GM12878 (cell line): ENCODE measurements around the gene PPP1R7. TPM values are rescaled to one million over a fixed set of nuclear protein-coding genes. Genes with fewer than 3 reads are reported as not detected.
A peak's percentile ranks its signal among the peaks of the same experiment; 100 is the strongest.

Experiments used
- ASH2L ChIP-seq: fragments of 300-600, 200-600 bp; sonication (generic); IDR thresholded peaks from 2 replicates; pipeline ENCODE4 v1.6.1; 2017; ENCODE audit warnings: low read depth, mild to moderate bottlenecking, borderline replicate concordance
- BHLHE40 ChIP-seq, 2 experiments: fragments of 450-650 bp in 1 of 2; IDR thresholded peaks; 2 replicates each; pipeline ENCODE4 v1.6.1; 2011 to 2017; ENCODE audit warnings: low read depth in 2 of 2, borderline replicate concordance in 1 of 2, improper control_type of control experiment in 1 of 2, low read length in 1 of 2, mild to moderate bottlenecking in 1 of 2
- CHD2 ChIP-seq: IDR thresholded peaks from 2 replicates; pipeline ENCODE4 v1.6.1; 2011; ENCODE audit warnings: low read depth, low read length, improper control_type of control experiment, borderline replicate concordance
- CHD4 ChIP-seq: fragments of 200-600 bp; sonication (generic); IDR thresholded peaks from 2 replicates; pipeline ENCODE4 v1.6.1; 2016; ENCODE audit warnings: mild to moderate bottlenecking
- ETV6 ChIP-seq, 2 experiments: fragments of 450-650 bp in 1 of 2; IDR thresholded peaks in 1 of 2; conservative IDR thresholded peaks in 1 of 2; 2 replicates each; pipeline ENCODE4 v1.6.1; 2014; ENCODE audit warnings: antibody characterized with exemption in 1 of 2, borderline replicate concordance in 1 of 2, low read depth in 1 of 2, mild to moderate bottlenecking in 1 of 2, moderate library complexity in 1 of 2
- FOXK2 ChIP-seq: fragments of 450-650 bp; IDR thresholded peaks from 2 replicates; pipeline ENCODE4 v1.6.1; 2017; ENCODE audit warnings: mild to moderate bottlenecking, moderate library complexity
- HDAC6 ChIP-seq: fragments of 200-600 bp; sonication (generic); IDR thresholded peaks from one replicate; pipeline ENCODE4 v1.8.0; 2017; ENCODE audit warnings: antibody characterized with exemption; ENCODE audit not compliant: unreplicated experiment
- HDGF ChIP-seq: fragments of 450-650 bp; IDR thresholded peaks from 2 replicates; pipeline ENCODE4 v1.6.1; 2016; ENCODE audit warnings: antibody characterized with exemption
- IRF5 ChIP-seq: fragments of 450-650 bp; IDR thresholded peaks from 2 replicates; pipeline ENCODE4 v1.6.1; 2017; ENCODE audit warnings: borderline replicate concordance
- JUNB ChIP-seq: IDR thresholded peaks from 2 replicates; pipeline ENCODE4 v1.6.1; 2016; ENCODE audit warnings: antibody characterized with exemption, mild to moderate bottlenecking
- KAT2A ChIP-seq: conservative IDR thresholded peaks from 2 replicates; pipeline ENCODE4 v1.6.1; 2011; ENCODE audit warnings: low read depth, low read length; ENCODE audit not compliant: control insufficient read depth
- NFXL1 ChIP-seq: fragments of 450-650 bp; IDR thresholded peaks from 2 replicates; pipeline ENCODE4 v1.6.1; 2017; ENCODE audit warnings: antibody characterized with exemption, mild to moderate bottlenecking, borderline replicate concordance
- NFYA ChIP-seq: IDR thresholded peaks from 2 replicates; pipeline ENCODE4 v1.6.1; 2011; ENCODE audit warnings: low read depth, mild to moderate bottlenecking, low read length, improper control_type of control experiment, borderline replicate concordance
- NKRF ChIP-seq: fragments of 450-650 bp; conservative IDR thresholded peaks from 2 replicates; pipeline ENCODE4 v1.6.1; 2017; ENCODE audit warnings: mild to moderate bottlenecking, moderate library complexity
- POLR2A ChIP-seq: IDR thresholded peaks from 2 replicates; pipeline ENCODE4 v1.6.1; 2011; ENCODE audit warnings: low read depth, mild to moderate bottlenecking, low read length
- POLR2AphosphoS2 ChIP-seq: IDR thresholded peaks from 2 replicates; pipeline ENCODE4 v1.6.1; 2011; ENCODE audit warnings: low read depth, mild to moderate bottlenecking, low read length, improper control_type of control experiment, moderate library complexity
- RAD21 ChIP-seq: IDR thresholded peaks from 2 replicates; pipeline ENCODE4 v1.6.1; 2011; ENCODE audit warnings: mild to moderate bottlenecking, low read depth, low read length, moderate library complexity; ENCODE audit not compliant: insufficient read depth
- RB1 ChIP-seq: fragments of 450-650 bp; formaldehyde crosslinking; IDR thresholded peaks from 2 replicates; pipeline ENCODE4 v1.6.1; 2017; ENCODE audit warnings: mild to moderate bottlenecking, borderline replicate concordance
- SMAD5 ChIP-seq: IDR thresholded peaks from 2 replicates; pipeline ENCODE4 v1.6.1; 2016; ENCODE audit warnings: antibody characterized with exemption, low read depth
- SMARCA5 ChIP-seq: fragments of 450-650 bp; IDR thresholded peaks from 2 replicates; pipeline ENCODE4 v1.6.1; 2017; ENCODE audit warnings: mild to moderate bottlenecking
- STAT3 ChIP-seq: IDR thresholded peaks from 2 replicates; pipeline ENCODE4 v1.6.1; 2011; ENCODE audit warnings: low read depth, low read length, improper control_type of control experiment
- SUZ12 ChIP-seq: fragments of 200-600 bp; sonication (generic); IDR thresholded peaks from one replicate; pipeline ENCODE4 v1.6.1; 2018; ENCODE audit warnings: antibody characterized with exemption, mild to moderate bottlenecking; ENCODE audit not compliant: unreplicated experiment
- ZNF274 ChIP-seq: IDR thresholded peaks from one replicate; pipeline ENCODE4 v1.8.0; 2011; ENCODE audit not compliant: insufficient read length, insufficient read depth
- ZNF384 ChIP-seq: IDR thresholded peaks from 2 replicates; pipeline ENCODE4 v1.6.1; 2012; ENCODE audit warnings: low read depth, mild to moderate bottlenecking, low read length, improper control_type of control experiment, borderline replicate concordance
- polyA plus RNA-seq, 11 experiments: library from polyadenylated mRNA; depleted of rRNA in 4 of 11; unstranded in 6 of 11; stranded (reverse) in 5 of 11; fragments of >200 nt; fragmentation: Nextera tagmentation in 4 of 11; fragmentation: Illumina TruSeq in 1 of 11; extraction: Ambion mirVana in 4 of 11; extraction: Trizol in 1 of 11; gene quantifications; 1 replicate in 1 of 11; 2 replicates in 10 of 11; pipeline versions ENCODE4 v1.2.1 to v1.2.3, GENCODE V29; 2011 to 2016; ENCODE audit warnings: inconsistent platforms in 2 of 11, missing spikeins in 2 of 11, low read depth in 1 of 11
- total RNA-seq, 4 experiments: library from RNA; depleted of rRNA in 3 of 4; stranded (reverse); fragments of >200 nt in 3 of 4; fragmentation: Illumina TruSeq in 1 of 4; extraction: Trizol in 1 of 4; gene quantifications; 2 replicates each; pipeline versions ENCODE4 v1.2.1 to v1.2.3, GENCODE V29; 2013 to 2021

PPP1R7 gene
- total and polyA plus RNA-seq, 10 of the 15 experiments (the other 5 are each of a cell fraction or from before 2014, with no cell fraction given), result 78.5 to 174 (median 93.7) TPM

- 0 out of 4 replicates have a peak, but pooled peaks of 1 of the 2 experiments have one; percentile 58 for TF ChIP-seq BHLHE40 (IDR thresholded peaks at IDR 0.05; ENCODE audit: borderline replicate concordance in 1 of 2, low read depth in 2 of 2, low read length in 1 of 2)
- TF ChIP-seq ZNF384, result no peak
- no peak for TF ChIP-seq POLR2A
- no peak for TF ChIP-seq FOXK2
- no peak for TF ChIP-seq HDAC6
- TF ChIP-seq RB1, result 0 out of 2 replicates have a peak, but pooled peaks have one; percentile 22
- TF ChIP-seq CHD2, result no peak
- TF ChIP-seq CHD4, result no peak
- no peak for TF ChIP-seq SMAD5
- peak; percentile 39 for TF ChIP-seq NKRF
- no peak for TF ChIP-seq IRF5
- TF ChIP-seq NFYA, result no peak
- peak; percentile 83; the same call in 1 of the 2 replicates for TF ChIP-seq SMARCA5
- TF ChIP-seq KAT2A, result no peak
- TF ChIP-seq NFXL1, result no peak
- no peak for TF ChIP-seq RAD21
- TF ChIP-seq ASH2L, result no peak
- no peak for TF ChIP-seq ZNF274
- no peak for TF ChIP-seq SUZ12
- no peak; the same call in 1 of the 2 replicates for TF ChIP-seq POLR2AphosphoS2
- TF ChIP-seq HDGF, result 0 out of 2 replicates have a peak, but pooled peaks have one; percentile 21
- TF ChIP-seq JUNB, result no peak
- no peak for TF ChIP-seq ETV6 (conservative IDR thresholded peaks at IDR 0.05 in 1 of 2, IDR thresholded peaks at IDR 0.05 in 1 of 2; ENCODE audit: borderline replicate concordance in 1 of 2, low read depth in 1 of 2)
- no peak for TF ChIP-seq STAT3
Measured at GRCh38 chr2:241150660-241151530, 628 bp downstream of the PPP1R7 start (continued).
